ENCODE results near the gene LRCOL1.

Gene LRCOL1

DNA sequence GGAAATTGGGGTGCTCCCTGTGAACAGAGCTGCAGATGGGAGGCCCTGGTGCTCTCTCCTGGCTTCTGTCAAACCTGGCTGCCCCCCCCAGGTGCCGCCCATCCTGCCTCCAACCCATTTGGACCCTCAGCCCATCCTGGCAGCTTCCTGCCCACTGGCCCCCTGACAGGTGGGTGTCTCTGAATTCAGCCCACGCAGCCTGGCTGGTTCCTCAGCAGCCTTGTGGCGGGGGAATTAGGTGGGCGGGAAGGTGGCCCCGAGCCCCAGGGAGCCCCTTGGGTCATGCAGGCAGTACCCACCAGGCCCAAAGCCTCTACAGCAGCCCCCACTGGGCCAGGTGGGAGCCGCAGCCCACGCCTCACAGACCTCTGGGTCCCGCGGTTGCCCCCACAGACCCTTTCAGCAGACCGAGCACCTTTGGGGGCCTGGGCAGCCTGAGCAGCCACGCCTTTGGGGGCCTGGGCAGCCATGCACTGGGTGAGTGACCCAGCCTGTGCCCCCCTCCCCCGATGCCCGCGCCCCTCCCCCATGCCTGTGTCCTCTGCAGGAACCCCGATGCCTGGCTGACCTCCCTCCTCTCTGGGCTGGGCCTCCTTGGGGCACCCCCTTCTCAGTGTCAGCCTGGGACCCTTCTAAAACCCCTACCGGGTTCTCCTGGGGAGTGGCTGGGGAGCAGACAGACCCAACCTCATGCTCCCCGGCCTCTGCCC, 28.9 kb downstream of the LRCOL1 start:
- DNase-seq = no peak

DNA sequence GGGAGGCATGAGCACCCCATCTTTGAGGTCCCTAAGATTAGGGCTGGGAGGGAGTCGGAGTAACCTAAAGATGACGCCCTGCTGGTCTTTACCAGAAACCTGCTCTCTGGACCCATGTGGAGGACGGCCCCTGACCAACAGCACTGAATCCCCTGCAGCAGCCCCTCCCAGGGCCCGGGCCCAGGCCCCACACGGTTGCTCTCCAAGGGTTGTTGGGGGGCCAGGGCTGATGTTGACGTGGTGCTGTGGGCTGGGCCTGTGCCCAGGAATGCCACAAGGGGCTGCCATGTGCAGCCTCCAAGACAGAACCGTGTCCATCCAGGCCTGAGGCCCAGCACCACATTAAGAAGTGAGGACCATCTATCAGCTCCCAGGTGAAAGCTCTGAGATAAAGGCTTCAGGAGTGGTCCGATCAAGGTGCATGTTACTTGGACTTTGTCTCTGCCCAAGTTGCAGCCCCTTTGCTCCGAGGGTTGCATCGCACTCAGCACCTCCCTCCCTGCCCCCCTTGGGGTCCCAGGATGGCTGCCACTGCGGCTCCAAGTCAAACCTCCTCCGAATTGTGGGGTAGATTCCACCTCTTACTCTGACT, 29.6 kb downstream of the LRCOL1 start:
- DNase-seq = no peak

DNA sequence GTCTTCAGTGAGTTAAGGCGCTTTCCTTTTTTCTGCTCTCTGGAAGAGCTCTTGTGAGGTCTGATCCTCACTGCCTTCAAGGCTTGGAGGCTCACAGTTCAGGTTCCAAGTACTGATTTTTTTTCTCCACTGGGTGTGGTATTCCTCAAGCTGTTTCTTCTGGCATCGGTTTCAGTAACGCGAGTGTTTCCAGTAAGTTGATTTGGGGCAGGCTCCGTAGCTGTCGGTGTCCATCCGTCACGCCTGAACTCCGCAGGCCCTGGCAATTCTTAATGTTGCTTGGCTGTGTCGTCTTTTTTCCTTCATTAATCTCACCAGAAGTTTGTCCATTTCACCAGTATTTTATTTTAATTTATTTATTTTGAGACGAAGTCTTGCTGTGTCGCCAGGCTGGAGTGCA, 30.6 kb downstream of the LRCOL1 start:
- DNase-seq = no peak

DNA sequence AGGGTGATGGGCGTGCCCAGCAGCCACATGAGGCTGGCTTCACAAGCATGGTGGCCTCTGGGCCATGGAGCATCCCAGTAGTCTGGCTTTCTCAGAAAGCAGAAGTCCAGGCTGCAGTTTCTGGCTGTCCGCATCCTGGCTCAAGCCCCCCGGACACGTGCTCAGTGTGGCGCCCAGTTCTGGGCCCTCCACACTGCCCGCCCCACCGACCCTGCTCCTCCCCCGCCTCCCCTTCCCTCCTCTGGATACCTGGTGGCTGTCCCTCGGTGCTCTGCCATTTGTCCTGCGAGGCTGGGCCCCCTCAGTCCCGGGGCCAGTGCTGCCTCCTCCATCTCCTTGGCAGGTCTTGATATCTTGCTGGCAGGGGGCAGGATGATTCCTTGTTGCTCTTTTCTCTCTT, 31.6 kb downstream of the LRCOL1 start:
- no peak for DNase-seq

DNA sequence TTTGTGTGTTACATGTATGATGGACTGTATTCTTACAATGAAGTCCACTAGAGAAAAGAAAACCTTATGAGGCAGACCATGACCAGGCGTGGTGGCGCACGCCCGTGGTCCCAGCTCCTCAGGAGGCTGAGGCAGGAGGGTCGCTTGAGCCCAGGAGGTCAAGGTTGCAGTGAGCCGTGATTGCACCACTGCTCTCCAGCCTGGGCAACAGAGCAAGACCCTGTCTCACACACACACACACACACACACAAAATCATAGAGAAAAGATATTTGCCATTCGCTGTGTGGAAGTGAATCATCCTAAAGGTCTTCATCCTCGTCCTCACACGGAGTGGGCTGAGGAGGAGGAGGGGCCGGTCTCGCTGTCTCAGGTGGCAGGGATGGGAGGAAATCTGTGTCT, 32.3 kb downstream of the LRCOL1 start:
- no peak for DNase-seq

DNA sequence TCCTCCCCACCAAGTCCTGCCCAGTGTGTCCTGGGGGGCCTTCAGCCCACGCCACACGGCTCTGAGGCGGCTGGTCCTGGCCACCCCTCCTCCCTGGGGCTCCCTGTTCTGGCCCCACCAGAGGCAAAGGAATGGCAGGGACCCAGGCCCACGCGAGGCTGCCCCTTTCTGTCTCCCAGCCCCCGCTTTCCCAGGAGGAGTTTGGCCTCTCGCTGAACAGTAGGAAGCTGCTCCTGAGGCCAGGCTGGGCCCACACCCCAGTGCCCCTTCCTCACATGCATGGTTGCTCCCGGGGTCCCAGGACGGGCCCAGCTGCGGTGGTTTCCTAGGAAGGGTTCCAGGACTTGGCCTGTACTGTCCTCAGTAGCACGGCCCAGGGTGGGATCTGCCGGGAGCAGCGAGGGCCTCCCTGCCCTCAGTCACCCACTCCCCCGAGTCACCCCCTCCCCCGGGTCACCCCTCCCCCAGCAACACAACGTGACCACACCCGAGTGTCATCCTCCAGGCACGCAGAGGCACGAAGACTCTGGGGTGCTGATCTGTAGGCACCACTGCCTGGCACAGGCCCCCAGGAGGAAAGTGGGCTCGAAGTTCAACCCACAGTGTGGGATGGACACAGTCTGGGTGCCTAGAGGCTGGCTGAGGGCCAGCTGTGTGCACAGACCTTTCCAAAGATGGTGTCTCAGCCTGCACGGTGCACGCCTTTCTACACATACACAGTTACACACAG, 33.0 kb downstream of the LRCOL1 start:
- DNase-seq = no peak

DNA sequence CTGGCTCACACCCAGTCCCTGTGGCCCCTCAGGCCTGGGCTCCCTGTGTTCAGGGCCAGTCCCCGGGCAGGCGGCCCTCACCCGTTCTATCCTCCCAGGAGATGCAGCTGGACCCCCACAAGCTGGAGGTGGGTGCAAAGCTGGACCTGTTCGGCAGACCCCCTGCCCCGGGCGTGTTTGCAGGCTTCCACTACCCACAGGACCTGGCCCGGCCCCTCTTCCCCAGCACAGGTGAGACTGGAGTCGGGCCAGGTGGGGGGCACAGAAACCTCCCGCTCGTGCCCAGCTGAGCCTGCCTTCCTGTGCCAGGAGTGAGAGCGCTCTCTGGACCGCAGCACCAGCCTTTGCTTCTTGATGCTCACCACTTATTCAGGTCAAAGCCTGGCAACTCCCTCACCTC, 33.7 kb downstream of the LRCOL1 start:
- DNase-seq = no peak

DNA sequence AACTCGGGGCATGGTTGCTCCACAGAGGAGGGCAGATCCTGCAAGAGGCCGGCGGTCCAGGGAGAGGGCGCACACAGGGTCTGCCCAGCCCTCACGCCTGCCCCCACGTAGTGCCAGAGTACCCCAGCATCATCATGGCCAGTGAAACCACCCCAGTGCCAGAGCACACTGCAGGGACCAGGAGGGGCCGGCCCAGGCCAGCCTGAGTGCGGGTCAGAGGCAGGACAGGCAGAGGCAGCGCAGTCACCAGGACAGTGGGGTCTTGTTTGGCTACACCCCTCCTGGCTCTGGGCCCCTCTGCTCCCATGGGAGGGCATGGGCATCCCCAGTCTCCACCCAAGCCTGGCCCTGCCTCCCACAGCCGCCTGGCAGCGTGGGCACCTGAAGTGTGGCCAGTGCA, 34.7 kb downstream of the LRCOL1 start:
- no peak for DNase-seq

DNA sequence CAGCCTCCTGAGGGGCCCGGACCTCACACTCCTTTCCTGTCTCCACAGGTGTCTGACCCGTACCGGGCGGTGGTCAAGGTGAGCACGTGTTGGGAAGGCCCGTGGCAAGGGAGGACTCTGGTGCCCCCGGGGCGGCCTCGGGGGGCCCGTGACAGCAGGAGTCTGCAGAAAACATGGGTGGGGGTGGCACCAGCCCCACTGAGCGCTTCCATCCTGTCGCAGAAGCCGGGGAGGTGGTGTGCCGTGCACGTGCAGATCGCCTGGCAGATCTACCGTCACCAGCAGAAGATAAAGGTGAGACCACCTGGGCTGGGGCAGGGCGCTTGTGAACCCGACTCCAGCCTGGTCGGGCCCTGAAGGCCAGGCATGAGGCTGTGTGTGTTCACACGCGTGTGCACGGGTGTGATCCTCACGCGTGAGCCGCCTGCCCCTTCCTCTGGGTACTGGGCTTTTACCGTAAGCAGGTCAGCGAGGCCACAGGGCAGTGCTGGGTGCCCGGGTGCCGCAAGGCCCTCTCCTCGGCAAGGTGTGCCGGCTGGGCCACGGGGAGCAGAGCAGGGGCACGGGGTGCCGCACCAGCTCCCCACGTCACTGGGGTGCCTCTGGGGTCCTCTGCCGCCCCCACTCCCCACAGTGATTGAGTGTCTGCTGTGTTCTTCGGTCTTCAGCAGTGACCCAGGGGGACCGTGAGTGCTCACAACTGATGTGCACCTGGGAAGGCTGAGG, 35.9 kb downstream of the LRCOL1 start:
- no peak for DNase-seq

DNA sequence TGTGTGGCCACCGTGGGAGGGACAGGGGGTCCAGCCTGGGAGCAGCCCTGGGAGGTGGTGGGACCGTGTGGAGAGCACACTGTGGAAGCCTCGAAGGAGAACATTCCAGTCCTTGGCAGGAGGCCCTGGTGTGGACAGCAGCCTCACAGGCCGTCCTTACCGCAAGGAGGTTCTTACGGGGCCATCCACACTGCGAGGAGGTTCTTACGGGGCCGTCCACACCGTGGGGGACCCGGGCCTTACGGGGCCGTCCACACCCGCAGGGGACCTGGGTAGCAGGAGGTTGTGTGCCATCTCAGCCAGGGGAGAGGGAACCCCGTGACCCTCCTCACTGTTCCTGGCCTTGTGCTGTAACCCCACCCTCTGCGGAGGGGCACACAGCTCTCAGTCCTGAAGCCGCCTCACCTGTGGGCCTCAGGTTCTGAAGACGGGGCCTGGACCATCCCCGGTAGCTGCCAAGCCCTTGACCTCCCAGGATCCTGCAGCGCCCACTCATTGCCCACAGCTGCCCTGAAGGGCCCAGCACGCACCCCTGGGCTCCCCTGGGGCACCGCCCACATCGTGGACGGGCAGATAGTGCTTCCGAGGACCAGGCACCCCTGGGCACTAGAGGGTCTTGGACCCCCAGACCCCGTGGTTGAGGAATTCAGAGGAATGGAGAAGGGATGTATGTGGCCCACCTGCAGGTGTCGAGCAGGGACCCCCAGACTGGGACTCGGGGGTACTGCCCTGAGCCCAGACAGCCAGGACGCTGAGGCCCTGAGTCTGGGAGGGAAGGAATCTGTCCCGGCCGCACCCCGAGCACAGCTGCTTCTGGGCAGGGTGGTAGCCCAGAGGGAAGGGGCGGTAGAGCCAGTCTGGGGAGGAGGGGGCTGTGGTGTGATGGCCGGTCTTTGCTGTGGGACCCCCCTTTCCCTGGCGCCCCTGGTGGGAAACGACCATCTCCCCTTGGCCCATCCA, 37.3 kb downstream of the LRCOL1 start:
- DNase-seq = no peak

DNA sequence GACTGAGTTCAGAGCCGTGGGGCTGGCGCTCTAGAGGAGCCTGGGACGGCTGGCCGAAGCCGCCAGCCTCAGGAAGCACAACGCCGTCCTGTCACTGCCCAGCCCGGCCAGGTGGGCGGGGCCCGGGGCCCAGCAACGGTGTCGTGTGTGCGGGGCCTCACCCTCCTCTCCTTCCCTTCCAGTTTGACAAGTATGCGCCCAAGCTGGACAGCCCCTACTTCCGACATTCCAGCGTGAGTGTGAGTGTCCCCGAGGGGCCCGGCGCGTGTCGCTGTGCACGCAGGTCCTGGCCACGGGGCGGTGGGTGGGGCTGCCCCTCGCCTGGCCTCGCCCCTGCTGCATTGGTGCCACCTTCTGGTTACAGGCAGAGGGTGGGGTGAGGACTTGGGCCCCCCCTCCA, 38.3 kb downstream of the LRCOL1 start:
- no peak for DNase-seq

DNA sequence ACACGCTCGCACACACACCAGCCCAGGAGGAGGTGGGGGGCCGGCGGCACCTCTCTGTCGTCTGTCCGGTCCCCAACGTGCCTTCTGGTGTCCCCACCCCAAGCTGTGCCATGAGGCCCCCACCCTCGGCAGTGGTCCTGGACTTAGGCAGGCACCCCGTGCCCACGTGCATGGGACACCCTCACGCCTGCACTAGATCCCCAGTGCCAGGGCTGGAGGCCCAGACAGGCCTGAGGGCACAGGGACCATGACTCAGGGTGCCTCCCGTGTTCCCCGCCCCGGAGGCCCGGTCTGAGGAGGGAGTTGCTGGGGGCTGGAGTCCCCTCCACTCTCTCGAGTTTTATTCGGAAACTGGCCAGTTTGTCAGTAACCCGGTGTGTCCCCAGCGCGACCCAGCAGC, 38.8 kb downstream of the LRCOL1 start:
- DNase-seq = no peak

DNA sequence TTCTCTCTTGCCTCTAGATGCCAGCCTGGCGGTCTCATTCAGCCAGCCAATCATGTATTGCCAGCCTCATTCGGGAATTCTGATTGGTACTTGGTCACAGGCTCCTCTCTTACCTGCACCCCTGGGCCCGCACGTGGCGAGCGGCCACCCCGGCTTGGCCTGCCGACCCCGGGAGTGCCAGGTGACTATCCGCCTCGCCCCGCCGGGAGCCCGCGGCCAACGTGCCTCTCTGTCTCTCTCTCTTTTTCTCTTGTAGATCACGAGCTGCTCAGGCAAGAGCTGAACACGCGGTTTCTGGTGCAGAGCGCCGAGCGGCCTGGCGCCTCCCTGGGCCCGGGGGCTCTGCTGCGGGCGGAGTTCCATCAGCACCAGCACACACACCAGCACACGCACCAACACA, 39.3 kb downstream of the LRCOL1 start:
- no peak for DNase-seq

DNA sequence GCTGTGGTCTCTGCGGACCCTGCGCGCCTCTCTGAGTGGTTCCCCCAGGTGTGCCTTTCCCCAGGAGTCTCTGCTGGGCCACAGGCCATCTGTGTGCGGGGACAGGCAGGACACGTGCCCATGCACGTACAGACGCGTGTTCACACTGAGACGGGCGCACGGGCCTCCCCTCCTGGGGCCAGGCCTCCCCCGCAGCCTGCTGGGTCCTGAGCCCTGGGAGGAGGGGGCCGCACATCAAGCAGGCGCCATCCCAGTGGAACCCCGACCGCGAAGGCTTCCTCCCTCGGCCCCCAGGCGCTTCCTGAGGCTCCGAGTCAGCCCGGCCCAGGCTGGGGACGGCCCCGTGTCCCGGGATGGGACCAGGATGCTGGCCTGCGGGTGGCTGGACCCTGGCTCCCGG, 39.7 kb downstream of the LRCOL1 start:
- DNase-seq = no peak

DNA sequence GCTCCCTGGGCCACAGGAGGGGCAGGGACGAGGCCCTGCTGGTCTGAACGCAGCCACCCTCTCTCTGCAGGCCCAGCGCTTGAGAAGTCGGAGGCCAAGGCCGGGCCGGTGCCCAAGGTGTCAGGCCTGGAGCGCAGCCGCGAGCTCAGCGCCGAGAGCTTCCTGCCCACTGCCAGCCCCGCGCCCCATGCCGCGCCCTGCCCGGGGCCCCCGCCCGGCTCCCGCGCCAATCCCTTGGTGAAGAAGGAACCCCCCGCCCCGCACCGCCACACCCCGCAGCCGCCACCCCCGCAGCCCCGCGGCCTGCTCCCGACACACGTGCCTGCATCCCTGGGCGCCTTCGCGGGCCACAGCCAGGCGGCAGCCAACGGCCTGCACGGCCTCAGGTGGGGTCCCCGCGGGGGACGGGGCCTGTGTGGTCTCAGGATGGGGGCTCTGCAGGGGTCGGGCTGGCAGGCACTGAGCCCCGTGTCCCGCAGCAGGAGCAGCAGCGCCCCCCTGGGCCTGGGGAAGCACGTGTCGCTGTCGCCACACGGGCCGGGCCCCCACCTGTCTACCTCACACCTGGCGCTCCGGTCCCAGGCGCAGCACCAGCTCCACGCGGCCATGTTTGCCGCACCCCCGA, 40.4 kb downstream of the LRCOL1 start:
- DNase-seq = no peak

DNA sequence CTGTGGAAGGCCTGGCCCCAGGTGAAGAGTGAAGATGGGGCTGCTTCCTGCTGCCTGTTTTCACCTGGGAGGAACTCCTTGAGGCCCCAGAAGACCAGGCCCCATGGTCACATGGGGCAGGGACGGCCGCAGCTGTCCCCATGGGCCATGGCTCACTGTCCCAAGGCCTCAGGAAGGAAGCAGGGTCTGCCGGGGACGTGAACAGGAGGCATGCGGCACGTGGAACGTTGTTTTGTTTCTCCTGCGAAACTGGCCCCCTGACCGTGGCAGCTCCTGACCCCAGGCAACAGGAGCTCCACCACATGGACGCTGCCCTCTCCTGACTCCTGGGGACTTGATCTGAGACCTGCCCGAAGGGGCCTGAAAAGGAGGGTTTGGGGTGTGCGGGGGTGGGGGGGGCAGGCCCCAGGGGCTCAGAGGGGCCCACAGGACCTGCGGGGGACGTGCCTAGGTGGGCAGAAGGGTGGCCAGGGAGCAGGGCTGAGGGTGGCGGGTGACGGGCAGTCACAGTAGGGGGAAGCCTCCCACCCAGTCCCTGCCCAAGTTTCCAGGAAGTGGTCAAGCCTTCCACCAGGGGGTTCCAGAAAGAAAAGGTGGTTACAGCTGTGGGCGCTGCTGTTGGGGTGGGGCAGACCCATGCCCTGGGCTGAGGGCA, 41.4 kb downstream of the LRCOL1 start:
- DNase-seq = no peak

DNA sequence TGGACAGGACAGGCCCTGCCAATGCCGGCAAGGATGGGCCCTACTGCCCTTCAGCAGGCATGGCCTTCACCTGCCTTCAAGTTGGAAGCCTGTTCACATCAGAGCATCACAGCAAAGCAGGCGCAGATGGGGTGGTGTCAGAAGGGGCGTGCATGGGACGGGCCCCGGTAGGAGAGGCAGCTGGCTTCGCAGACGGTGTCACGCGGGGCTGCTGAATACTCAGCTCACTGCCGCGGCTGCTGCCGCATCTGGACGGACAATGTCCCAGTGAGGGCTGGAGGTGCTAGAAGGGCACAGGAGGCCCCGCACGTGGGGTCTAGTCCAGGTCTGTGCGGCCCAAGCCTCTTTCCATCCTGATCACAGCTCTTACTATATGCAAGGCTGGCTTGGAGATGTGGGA, 42.1 kb downstream of the LRCOL1 start:
- no peak for DNase-seq

DNA sequence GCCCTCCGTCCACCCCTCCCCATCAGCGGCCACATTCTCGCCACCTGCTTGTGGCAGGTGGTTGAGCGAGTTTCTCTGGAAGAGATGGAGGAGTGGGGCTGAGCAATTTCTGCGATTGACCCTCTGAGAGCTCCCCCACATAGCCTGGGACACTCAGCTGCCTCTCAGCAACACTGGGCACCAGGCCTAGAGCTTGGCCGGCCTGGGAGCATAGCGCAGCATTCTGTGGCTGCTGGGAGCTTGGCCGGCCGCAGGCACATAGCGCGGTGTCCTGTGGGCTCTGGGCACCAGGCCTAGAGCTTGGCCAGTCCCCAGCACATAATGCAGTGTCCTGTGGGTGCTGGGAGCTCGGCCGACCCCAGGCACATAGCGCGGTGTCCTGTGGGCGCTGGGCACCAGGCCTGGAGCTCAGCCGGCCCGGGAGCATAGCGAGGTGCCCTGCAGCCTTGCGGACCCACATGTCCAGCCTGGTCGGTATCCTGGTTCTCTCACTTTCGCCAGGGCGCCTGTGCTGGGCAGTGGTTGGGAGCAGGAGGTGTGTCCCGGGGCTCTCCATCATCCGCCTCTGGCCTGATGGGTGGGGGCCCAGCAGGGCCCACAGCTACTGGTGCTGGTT, 43.8 kb downstream of the LRCOL1 start:
- DNase-seq = no peak

DNA sequence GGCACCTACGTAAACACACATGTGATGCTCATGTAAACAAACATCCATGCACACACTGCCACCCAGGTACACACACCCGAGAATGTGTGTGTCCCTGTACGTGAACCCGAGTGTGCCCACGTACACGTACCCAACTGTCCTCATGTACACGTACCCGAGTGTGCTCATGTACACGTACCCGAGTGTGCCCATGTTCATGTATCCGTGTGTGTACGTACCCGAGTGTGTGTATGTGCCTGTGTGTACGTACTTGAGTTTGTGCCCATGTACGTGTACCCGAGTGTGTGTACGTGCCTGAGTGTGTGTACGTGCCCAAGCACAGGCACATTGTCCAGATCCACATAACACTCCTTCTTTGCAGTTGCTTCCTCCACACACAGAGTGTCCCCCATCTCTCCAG, 45.0 kb downstream of the LRCOL1 start:
- no peak for DNase-seq

DNA sequence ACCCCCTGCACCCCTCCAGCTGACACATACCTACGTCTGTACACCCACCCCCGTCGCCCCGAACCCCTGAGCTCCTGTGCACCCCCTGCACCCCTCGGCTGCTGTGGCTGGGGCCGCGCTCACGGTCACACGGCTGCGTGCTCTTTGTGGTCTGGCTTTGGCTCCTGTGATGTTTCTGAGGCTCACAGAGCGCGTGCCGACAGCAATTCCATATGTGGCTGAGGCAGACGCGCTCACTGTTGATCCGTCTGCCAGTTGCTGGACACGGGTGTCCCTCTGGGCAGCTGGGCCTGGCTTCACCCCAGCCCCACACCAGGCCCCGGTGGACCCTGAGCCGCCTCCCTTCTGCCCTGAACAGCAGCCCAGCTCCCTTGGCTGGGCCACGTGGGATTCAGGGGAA, 46.5 kb downstream of the LRCOL1 start:
- no peak for DNase-seq

DNA sequence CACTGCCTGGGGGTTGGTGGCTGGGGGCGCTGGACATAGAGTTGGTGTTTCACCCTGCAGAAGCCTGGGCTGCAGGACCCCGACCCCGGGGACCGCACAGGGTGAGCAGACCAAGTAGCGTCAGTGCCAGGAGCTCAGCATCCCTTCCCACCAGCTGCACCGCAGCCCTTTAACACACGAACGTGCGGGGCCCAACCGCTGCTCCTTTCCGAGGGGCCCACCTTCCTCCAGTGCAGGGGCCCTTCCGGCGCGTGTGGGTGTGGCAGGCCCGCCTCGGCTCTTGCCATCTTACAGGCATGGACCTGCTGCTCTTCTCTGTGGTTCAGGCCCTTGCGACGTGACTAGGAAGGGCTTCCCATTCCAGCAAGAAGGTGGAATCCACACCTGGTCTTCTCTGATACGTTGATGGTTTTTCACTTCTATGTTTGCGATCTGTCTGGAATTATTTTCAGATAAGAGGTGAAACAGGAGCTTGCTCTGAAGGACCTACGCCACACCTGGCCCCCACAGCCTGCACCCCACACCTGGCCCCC, 47.8 kb downstream of the LRCOL1 start:
- no peak for DNase-seq

Measured in CD4-positive, alpha-beta T cell treated with Interleukin-10 for 1 hour (primary cell).